Astrocyte (in vitro differentiated cells and primary cell): ENCODE data around the gene UGT1A9.

Source experiments
- EZH2 ChIP-seq: IDR thresholded peaks from 2 replicates; pipeline ENCODE4 v1.6.1; 2012; ENCODE audit warnings: mild to moderate bottlenecking, low read length, inconsistent platforms; ENCODE audit not compliant: insufficient read depth
- TF ChIP-seq, protein P1 (sequence below): IDR thresholded peaks from 2 replicates; pipeline ENCODE4 v1.5.1; 2011; ENCODE audit warnings: low read depth, mild to moderate bottlenecking, inconsistent platforms, low read length, moderate library complexity; ENCODE audit not compliant: insufficient read depth

DNA sequence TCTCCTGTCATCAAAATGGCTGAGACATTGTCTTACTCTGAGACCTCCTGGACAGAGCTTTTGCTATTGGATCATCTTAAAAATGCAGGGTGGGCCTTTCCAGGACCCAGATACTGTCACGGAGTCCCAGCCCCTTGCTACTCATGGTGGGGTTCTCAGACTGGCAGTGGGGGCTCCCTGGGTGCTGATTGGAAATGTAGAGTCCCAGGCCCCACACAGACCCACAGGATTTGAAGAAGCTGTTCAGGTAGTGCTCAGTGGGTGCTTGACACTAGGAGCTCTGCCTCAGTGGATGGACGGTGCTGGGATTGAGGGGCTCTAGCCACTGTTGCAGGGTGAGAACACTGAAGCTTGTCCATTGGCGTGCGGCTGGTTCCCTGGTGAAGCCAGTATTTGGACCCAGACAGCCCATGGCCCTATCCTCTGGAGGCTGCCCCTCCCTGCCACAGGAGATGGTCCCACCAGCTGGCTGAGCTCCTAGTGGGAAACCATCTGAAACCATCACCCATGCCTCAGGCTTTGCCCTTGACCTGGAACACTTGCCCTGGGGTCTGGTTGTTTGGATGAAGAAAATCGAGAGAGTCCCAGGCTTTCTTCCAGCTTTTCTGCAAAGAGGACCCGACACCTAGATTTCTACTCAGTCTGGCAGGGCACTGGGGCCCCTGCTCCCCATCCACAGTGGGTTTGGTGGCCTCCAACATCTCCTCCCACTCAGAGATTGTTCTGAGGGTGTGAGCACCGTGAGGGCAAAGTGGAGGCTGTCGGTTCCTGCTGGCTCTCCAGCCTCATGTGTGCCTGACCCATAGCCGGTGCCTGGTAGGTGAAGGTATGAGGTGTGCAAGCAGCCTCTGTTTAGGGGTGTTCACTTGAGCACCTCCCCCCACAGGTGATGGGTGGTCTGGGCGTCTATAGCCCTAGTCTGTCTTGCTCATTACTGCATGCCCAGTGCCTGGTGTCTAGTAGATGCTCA lies 136.6 kb downstream of the UGT1A9 start:
- TF ChIP-seq, protein P1, sequence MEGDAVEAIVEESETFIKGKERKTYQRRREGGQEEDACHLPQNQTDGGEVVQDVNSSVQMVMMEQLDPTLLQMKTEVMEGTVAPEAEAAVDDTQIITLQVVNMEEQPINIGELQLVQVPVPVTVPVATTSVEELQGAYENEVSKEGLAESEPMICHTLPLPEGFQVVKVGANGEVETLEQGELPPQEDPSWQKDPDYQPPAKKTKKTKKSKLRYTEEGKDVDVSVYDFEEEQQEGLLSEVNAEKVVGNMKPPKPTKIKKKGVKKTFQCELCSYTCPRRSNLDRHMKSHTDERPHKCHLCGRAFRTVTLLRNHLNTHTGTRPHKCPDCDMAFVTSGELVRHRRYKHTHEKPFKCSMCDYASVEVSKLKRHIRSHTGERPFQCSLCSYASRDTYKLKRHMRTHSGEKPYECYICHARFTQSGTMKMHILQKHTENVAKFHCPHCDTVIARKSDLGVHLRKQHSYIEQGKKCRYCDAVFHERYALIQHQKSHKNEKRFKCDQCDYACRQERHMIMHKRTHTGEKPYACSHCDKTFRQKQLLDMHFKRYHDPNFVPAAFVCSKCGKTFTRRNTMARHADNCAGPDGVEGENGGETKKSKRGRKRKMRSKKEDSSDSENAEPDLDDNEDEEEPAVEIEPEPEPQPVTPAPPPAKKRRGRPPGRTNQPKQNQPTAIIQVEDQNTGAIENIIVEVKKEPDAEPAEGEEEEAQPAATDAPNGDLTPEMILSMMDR = no peak
- TF ChIP-seq EZH2 = no peak
